WTC11 (cell line): ENCODE data around the gene SPEN. TPM values are rescaled to one million over a fixed set of nuclear protein-coding genes. Genes with fewer than 3 reads are reported as not detected.

Experiments
- ATAC-seq: fragments of 200-7000 bp; cut with Tn5 transposase; 2 replicates; pipeline ENCODE4 v1.10.0; 2021; ENCODE audit warnings: mild to moderate bottlenecking, moderate library complexity
- CTCF ChIA-PET: fragments of 300-600 bp; sonication (Branson Sonifier 250); formaldehyde crosslinking; loops from one replicate; lab custom pipeline; 2021; ENCODE audit warnings: antibody characterized with exemption; lab: Charles Lee
- POLR2A ChIA-PET: fragments of 350-600 bp; sonication (Branson Sonifier 250); formaldehyde crosslinking; loops from one replicate; lab custom pipeline; 2021; ENCODE audit warnings: antibody characterized with exemption; lab: Charles Lee
- DNase-seq: peaks from one replicate; pipeline ENCODE4 v3.0.0; 2021; ENCODE audit warnings: low spot score
- H3K27ac Mint-ChIP-seq: 2 replicates; pipeline ENCODE4 v1.8.0; 2021; ENCODE audit warnings: mixed read lengths
- H3K27me3 Mint-ChIP-seq: 2 replicates; pipeline ENCODE4 v1.8.0; 2021; ENCODE audit warnings: low read depth, mild to moderate bottlenecking, moderate library complexity, mixed read lengths
- H3K36me3 Mint-ChIP-seq: 2 replicates; pipeline ENCODE4 v1.8.0; 2021; ENCODE audit warnings: mixed read lengths
- H3K4me1 Mint-ChIP-seq: 2 replicates; pipeline ENCODE4 v1.8.0; 2022; ENCODE audit warnings: mixed read lengths
- H3K4me3 Mint-ChIP-seq: 2 replicates; pipeline ENCODE4 v1.8.0; 2021; ENCODE audit warnings: mild to moderate bottlenecking, moderate library complexity, mixed read lengths
- H3K9me3 Mint-ChIP-seq: 2 replicates; pipeline ENCODE4 v1.8.0; 2021; ENCODE audit warnings: mixed read lengths
- CBFB ChIP-seq: sonication (generic); formaldehyde crosslinking; IDR thresholded peaks from 2 replicates; pipeline ENCODE4 v1.8.1; 2022; ENCODE audit warnings: mild to moderate bottlenecking, low read depth, missing genetic modification reagents
- CREM ChIP-seq: sonication (generic); formaldehyde crosslinking; IDR thresholded peaks from 2 replicates; pipeline ENCODE4 v1.8.1; 2022; ENCODE audit warnings: mild to moderate bottlenecking, missing genetic modification reagents, moderate library complexity
- FOXP1 ChIP-seq: sonication (generic); formaldehyde crosslinking; IDR thresholded peaks from 2 replicates; pipeline ENCODE4 v1.8.0; 2022; ENCODE audit warnings: missing genetic modification reagents, mild to moderate bottlenecking, moderate library complexity, borderline replicate concordance
- KAT7 ChIP-seq: sonication (generic); formaldehyde crosslinking; IDR thresholded peaks from 2 replicates; pipeline ENCODE4 v1.8.1; 2023; ENCODE audit warnings: missing genetic modification reagents, mild to moderate bottlenecking, borderline replicate concordance
- MYBL2 ChIP-seq: sonication (generic); formaldehyde crosslinking; IDR thresholded peaks from 2 replicates; pipeline ENCODE4 v1.8.1; 2023; ENCODE audit warnings: mild to moderate bottlenecking, moderate library complexity, missing genetic modification reagents
- ZNF121 ChIP-seq: sonication (generic); formaldehyde crosslinking; IDR thresholded peaks from 2 replicates; pipeline ENCODE4 v1.8.0; 2023; ENCODE audit warnings: missing genetic modification reagents
- ZNF317 ChIP-seq: sonication (generic); formaldehyde crosslinking; IDR thresholded peaks from 2 replicates; pipeline ENCODE4 v1.8.1; 2023; ENCODE audit warnings: low read depth, mild to moderate bottlenecking, moderate library complexity, missing genetic modification reagents, borderline replicate concordance
- ZNF423 ChIP-seq: fragments of 250-450 bp; sonication (Bioruptor Pico); IDR thresholded peaks from 2 replicates; pipeline ENCODE4 v2.1.2; 2022; ENCODE audit warnings: mild to moderate bottlenecking, moderate library complexity
- total RNA-seq: library from RNA; stranded (reverse); gene quantifications from 3 replicates; pipeline ENCODE4 v1.2.3, GENCODE V29; 2021
- TF ChIP-seq, protein P1 (sequence below): sonication (generic); formaldehyde crosslinking; IDR thresholded peaks from 2 replicates; pipeline ENCODE4 v1.8.0; 2022; ENCODE audit warnings: mild to moderate bottlenecking, missing genetic modification reagents
- TF ChIP-seq, protein P2 (sequence below): sonication (generic); formaldehyde crosslinking; IDR thresholded peaks from 2 replicates; pipeline ENCODE4 v1.8.0; 2022; ENCODE audit warnings: missing genetic modification reagents
- TF ChIP-seq, protein P3 (sequence below): sonication (generic); formaldehyde crosslinking; IDR thresholded peaks from 2 replicates; pipeline ENCODE4 v1.8.0; 2022; ENCODE audit warnings: mild to moderate bottlenecking, missing genetic modification reagents
- TF ChIP-seq, protein P4 (sequence below): sonication (generic); formaldehyde crosslinking; IDR thresholded peaks from 2 replicates; pipeline ENCODE4 v1.8.0; 2023; ENCODE audit warnings: missing genetic modification reagents
- TF ChIP-seq, protein P5 (sequence below): sonication (generic); formaldehyde crosslinking; IDR thresholded peaks from 2 replicates; pipeline ENCODE4 v1.8.0; 2023; ENCODE audit warnings: mild to moderate bottlenecking, missing genetic modification reagents
- TF ChIP-seq, protein P6 (sequence below): sonication (generic); formaldehyde crosslinking; IDR thresholded peaks from 2 replicates; pipeline ENCODE4 v1.8.0; 2022; ENCODE audit warnings: mild to moderate bottlenecking, missing genetic modification reagents
- TF ChIP-seq, protein P7 (sequence below): sonication (generic); formaldehyde crosslinking; IDR thresholded peaks from 2 replicates; pipeline ENCODE4 v1.8.1; 2023; ENCODE audit warnings: mild to moderate bottlenecking, moderate library complexity, missing genetic modification reagents
- TF ChIP-seq, protein P8 (sequence below): sonication (generic); formaldehyde crosslinking; IDR thresholded peaks from 2 replicates; pipeline ENCODE4 v1.8.1; 2022; ENCODE audit warnings: mild to moderate bottlenecking, missing genetic modification reagents, moderate library complexity, borderline replicate concordance

SPEN gene
- total RNA-seq, 1 experiment from 2014 or later = 48.8 TPM

DNA sequence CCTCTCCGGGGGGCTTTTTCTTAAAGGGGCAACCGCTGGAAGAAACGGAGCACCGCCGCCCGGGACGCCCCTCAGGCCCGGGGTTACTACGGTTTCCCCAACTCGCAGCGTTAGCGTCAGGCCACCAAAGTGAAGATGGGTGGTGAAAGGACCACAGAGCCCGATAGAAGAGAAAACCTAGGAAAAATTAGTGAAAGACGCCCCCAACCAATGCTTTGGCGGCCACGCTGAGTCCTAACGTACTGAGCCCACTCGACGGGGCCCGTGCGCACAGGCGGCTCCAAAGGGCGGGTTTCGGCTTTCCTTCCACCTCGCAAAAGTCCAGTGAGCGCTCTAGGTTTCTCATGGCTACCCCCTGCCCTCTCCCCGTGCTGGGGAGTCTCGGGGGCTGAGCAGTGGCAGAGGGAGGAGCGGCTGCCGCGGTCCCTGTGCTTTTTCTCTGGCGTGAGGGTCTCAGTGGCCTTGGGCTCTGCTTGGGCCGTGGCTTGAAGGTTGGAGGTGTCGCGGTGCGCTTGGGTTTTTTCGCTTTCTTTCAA lies 12.2 kb upstream of the SPEN start:
- ChIA-PET CTCF (no interaction called here), POLR2A (interaction anchor here (2.7 to 3.7 kb wide), 2 partner anchors 12 to 13 kb away, joined by 50 to 51 read pairs; partner anchors contain the start of gene SPEN)
- TF ChIP-seq, protein P1, sequence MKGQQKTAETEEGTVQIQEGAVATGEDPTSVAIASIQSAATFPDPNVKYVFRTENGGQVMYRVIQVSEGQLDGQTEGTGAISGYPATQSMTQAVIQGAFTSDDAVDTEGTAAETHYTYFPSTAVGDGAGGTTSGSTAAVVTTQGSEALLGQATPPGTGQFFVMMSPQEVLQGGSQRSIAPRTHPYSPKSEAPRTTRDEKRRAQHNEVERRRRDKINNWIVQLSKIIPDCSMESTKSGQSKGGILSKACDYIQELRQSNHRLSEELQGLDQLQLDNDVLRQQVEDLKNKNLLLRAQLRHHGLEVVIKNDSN (CRISPR knock-in tag) = 0 out of 2 replicates have a peak, but pooled peaks have one; percentile 18
- no peak for TF ChIP-seq ZNF317
- TF ChIP-seq MYBL2 (CRISPR knock-in tag) = peak; percentile 16
- H3K4me1 Mint-ChIP-seq = peaks cover 39% of the 10 kb centered on the region
- H3K9me3 Mint-ChIP-seq = no peaks in the 10 kb centered on the region
- ATAC-seq (peak; percentile 4; the same call in 1 of the 2 replicates), DNase-seq (no peak)
- H3K36me3 Mint-ChIP-seq = peaks cover 7% of the 10 kb centered on the region
- peak overlapping the region; percentile 99 for H3K27ac Mint-ChIP-seq
- peak overlapping the region; percentile 81 for H3K4me3 Mint-ChIP-seq
- H3K27me3 Mint-ChIP-seq = no peaks in the 10 kb centered on the region; the same call in 1 of the 2 replicates

DNA sequence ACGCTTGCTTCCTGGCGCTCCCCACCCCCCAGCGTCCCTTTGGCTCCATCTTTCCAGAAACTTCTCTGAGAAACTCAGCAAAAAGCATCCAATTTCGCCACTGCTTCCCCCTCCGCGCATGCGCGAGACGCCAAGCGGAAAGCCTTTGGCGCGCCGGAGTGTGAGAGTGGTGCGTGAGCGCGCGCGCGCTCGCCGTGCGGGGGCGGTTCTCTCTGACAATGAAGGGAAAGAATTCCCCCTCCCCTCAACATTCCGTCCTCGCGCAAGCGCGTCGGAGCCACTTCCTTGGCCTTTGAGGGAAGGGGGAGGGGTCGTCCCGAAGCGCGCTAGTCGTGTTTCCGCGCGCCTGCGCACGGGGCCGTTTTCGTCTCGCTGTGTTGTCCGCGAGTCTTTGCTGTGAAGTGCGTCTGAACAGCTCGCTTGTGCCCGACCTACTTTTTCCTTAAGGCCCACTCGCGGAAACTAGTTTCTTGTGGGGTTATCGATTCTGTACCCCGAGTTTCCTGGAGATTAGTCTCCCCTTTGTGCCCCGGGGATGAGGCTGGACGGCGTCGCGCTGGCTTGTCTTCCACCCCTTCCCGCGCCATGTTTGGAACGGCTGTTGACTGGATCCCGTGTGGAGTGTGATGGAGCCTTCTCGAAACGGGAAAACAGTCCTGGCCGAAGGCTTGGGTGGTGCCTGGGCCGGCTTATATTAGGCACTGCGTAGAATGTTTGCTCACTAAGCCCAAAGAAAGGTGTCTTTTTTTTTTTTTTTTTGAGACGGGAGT lies 11.6 kb upstream of the SPEN start:
- Mint-ChIP-seq H3K9me3 (no peaks in the 10 kb centered on the region), H3K27me3 (no peaks in the 10 kb centered on the region; the same call in 1 of the 2 replicates), H3K4me3 (peak overlapping the region; percentile 81), H3K36me3 (peaks cover 7% of the 10 kb centered on the region), H3K4me1 (peaks cover 33% of the 10 kb centered on the region), H3K27ac (peak overlapping the region; percentile 99)
- POLR2A ChIA-PET = interaction anchor here (0.7 to 3.7 kb wide), 2 partner anchors 12 to 136 kb away, joined by 4 to 51 read pairs; partner anchors contain the start of gene SPEN
- CTCF ChIA-PET = interaction anchor here (1.0 kb wide), 1 partner anchor 12 kb away, joined by 3 read pairs; the partner anchor contains the start of gene SPEN
- ATAC-seq (peak; percentile 50), DNase-seq (peak; percentile 92)
- TF ChIP-seq KAT7 (CRISPR knock-in tag) (no peak), CBFB (CRISPR knock-in tag) (no peak), ZNF317 (no peak), FOXP1 (CRISPR knock-in tag) (peak; percentile 58), MYBL2 (CRISPR knock-in tag) (peak; percentile 8; the same call in 1 of the 2 replicates), ZNF121 (peak; percentile 97), CREM (CRISPR knock-in tag) (peak; percentile 72; the same call in 1 of the 2 replicates), ZNF423 (no peak)
- TF ChIP-seq, protein P2, sequence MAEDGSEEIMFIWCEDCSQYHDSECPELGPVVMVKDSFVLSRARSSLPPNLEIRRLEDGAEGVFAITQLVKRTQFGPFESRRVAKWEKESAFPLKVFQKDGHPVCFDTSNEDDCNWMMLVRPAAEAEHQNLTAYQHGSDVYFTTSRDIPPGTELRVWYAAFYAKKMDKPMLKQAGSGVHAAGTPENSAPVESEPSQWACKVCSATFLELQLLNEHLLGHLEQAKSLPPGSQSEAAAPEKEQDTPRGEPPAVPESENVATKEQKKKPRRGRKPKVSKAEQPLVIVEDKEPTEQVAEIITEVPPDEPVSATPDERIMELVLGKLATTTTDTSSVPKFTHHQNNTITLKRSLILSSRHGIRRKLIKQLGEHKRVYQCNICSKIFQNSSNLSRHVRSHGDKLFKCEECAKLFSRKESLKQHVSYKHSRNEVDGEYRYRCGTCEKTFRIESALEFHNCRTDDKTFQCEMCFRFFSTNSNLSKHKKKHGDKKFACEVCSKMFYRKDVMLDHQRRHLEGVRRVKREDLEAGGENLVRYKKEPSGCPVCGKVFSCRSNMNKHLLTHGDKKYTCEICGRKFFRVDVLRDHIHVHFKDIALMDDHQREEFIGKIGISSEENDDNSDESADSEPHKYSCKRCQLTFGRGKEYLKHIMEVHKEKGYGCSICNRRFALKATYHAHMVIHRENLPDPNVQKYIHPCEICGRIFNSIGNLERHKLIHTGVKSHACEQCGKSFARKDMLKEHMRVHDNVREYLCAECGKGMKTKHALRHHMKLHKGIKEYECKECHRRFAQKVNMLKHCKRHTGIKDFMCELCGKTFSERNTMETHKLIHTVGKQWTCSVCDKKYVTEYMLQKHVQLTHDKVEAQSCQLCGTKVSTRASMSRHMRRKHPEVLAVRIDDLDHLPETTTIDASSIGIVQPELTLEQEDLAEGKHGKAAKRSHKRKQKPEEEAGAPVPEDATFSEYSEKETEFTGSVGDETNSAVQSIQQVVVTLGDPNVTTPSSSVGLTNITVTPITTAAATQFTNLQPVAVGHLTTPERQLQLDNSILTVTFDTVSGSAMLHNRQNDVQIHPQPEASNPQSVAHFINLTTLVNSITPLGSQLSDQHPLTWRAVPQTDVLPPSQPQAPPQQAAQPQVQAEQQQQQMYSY (CRISPR knock-in tag) = no peak
- TF ChIP-seq, protein P3, sequence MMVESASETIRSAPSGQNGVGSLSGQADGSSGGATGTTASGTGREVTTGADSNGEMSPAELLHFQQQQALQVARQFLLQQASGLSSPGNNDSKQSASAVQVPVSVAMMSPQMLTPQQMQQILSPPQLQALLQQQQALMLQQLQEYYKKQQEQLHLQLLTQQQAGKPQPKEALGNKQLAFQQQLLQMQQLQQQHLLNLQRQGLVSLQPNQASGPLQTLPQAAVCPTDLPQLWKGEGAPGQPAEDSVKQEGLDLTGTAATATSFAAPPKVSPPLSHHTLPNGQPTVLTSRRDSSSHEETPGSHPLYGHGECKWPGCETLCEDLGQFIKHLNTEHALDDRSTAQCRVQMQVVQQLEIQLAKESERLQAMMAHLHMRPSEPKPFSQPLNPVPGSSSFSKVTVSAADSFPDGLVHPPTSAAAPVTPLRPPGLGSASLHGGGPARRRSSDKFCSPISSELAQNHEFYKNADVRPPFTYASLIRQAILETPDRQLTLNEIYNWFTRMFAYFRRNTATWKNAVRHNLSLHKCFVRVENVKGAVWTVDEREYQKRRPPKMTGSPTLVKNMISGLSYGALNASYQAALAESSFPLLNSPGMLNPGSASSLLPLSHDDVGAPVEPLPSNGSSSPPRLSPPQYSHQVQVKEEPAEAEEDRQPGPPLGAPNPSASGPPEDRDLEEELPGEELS (CRISPR knock-in tag) = peak; percentile 78
- TF ChIP-seq, protein P4, sequence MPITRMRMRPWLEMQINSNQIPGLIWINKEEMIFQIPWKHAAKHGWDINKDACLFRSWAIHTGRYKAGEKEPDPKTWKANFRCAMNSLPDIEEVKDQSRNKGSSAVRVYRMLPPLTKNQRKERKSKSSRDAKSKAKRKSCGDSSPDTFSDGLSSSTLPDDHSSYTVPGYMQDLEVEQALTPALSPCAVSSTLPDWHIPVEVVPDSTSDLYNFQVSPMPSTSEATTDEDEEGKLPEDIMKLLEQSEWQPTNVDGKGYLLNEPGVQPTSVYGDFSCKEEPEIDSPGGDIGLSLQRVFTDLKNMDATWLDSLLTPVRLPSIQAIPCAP (CRISPR knock-in tag) = 0 out of 2 replicates have a peak, but pooled peaks have one; percentile 76
- TF ChIP-seq, protein P5, sequence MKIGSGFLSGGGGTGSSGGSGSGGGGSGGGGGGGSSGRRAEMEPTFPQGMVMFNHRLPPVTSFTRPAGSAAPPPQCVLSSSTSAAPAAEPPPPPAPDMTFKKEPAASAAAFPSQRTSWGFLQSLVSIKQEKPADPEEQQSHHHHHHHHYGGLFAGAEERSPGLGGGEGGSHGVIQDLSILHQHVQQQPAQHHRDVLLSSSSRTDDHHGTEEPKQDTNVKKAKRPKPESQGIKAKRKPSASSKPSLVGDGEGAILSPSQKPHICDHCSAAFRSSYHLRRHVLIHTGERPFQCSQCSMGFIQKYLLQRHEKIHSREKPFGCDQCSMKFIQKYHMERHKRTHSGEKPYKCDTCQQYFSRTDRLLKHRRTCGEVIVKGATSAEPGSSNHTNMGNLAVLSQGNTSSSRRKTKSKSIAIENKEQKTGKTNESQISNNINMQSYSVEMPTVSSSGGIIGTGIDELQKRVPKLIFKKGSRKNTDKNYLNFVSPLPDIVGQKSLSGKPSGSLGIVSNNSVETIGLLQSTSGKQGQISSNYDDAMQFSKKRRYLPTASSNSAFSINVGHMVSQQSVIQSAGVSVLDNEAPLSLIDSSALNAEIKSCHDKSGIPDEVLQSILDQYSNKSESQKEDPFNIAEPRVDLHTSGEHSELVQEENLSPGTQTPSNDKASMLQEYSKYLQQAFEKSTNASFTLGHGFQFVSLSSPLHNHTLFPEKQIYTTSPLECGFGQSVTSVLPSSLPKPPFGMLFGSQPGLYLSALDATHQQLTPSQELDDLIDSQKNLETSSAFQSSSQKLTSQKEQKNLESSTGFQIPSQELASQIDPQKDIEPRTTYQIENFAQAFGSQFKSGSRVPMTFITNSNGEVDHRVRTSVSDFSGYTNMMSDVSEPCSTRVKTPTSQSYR (CRISPR knock-in tag) = peak; percentile 81
- TF ChIP-seq, protein P6, sequence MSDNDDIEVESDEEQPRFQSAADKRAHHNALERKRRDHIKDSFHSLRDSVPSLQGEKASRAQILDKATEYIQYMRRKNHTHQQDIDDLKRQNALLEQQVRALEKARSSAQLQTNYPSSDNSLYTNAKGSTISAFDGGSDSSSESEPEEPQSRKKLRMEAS (CRISPR knock-in tag) = peak; percentile 74; the same call in 1 of the 2 replicates
- TF ChIP-seq, protein P7, sequence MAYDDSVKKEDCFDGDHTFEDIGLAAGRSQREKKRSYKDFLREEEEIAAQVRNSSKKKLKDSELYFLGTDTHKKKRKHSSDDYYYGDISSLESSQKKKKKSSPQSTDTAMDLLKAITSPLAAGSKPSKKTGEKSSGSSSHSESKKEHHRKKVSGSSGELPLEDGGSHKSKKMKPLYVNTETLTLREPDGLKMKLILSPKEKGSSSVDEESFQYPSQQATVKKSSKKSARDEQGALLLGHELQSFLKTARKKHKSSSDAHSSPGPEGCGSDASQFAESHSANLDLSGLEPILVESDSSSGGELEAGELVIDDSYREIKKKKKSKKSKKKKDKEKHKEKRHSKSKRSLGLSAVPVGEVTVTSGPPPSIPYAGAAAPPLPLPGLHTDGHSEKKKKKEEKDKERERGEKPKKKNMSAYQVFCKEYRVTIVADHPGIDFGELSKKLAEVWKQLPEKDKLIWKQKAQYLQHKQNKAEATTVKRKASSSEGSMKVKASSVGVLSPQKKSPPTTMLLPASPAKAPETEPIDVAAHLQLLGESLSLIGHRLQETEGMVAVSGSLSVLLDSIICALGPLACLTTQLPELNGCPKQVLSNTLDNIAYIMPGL = peak; percentile 65
- TF ChIP-seq, protein P8, sequence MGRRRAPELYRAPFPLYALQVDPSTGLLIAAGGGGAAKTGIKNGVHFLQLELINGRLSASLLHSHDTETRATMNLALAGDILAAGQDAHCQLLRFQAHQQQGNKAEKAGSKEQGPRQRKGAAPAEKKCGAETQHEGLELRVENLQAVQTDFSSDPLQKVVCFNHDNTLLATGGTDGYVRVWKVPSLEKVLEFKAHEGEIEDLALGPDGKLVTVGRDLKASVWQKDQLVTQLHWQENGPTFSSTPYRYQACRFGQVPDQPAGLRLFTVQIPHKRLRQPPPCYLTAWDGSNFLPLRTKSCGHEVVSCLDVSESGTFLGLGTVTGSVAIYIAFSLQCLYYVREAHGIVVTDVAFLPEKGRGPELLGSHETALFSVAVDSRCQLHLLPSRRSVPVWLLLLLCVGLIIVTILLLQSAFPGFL (CRISPR knock-in tag) = no peak
